ENCODE measurements around the gene COL27A1.

COL27A1 gene

DNA sequence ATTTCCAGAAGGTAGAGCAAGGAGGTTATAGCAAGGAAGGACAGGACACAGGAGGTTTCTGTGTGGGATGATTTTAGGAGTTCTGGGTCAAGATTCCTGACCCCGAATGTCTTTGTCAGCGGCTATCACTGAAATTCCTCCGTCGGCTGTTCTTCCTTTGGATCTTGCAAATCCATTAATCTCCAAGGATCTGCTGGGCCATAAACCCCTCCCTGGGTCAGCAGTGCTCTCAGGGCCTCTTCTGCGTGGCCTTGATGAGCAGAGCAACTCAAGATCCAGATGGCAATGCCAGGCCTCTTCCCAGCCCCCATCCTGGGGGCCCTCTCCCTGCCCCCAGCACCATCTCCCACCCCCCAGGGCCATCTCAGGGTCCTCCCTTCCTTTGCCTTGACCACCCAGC is 16.3 kb upstream of the COL27A1 start:
- H3K4me3 ChIP-seq (ENCODE audit: low read depth, low read length): no peak overlapping the region
- no peak for DNase-seq (ENCODE audit: low read depth, low spot score)
- TF ChIP-seq, protein P1, sequence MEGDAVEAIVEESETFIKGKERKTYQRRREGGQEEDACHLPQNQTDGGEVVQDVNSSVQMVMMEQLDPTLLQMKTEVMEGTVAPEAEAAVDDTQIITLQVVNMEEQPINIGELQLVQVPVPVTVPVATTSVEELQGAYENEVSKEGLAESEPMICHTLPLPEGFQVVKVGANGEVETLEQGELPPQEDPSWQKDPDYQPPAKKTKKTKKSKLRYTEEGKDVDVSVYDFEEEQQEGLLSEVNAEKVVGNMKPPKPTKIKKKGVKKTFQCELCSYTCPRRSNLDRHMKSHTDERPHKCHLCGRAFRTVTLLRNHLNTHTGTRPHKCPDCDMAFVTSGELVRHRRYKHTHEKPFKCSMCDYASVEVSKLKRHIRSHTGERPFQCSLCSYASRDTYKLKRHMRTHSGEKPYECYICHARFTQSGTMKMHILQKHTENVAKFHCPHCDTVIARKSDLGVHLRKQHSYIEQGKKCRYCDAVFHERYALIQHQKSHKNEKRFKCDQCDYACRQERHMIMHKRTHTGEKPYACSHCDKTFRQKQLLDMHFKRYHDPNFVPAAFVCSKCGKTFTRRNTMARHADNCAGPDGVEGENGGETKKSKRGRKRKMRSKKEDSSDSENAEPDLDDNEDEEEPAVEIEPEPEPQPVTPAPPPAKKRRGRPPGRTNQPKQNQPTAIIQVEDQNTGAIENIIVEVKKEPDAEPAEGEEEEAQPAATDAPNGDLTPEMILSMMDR (IDR thresholded peaks at IDR 0.05; ENCODE audit: low read depth, low read length): no peak
- in situ Hi-C loops (cut with HindIII; ENCODE audit: low sequenced_read_pairs): no loop called here

DNA sequence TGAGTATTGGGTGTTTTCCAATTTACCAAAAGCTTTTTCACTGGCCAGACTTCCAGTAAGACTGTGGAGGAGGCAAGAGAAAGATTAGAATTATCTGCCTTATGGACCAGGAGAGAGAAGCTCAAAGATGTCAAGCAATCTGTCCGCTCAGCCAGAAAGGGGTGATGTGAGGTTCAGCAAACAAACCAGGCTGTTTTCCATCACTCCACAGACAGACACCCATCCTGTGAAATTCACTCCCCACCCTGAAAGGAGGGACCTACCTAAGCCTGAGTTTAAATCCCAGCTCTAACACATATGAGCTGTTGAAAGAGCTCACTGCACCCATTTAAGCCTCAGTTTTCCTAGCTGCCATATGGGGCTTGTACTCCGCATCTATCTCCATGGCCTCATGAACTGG is 14.9 kb upstream of the COL27A1 start:
- no peak for DNase-seq (ENCODE audit: low read depth, low spot score)
- no peak overlapping the region for H3K4me3 ChIP-seq (ENCODE audit: low read depth, low read length)
- TF ChIP-seq, protein P1 (IDR thresholded peaks at IDR 0.05; ENCODE audit: low read depth, low read length): no peak
- in situ Hi-C loops (cut with HindIII; ENCODE audit: low sequenced_read_pairs): no loop called here

DNA sequence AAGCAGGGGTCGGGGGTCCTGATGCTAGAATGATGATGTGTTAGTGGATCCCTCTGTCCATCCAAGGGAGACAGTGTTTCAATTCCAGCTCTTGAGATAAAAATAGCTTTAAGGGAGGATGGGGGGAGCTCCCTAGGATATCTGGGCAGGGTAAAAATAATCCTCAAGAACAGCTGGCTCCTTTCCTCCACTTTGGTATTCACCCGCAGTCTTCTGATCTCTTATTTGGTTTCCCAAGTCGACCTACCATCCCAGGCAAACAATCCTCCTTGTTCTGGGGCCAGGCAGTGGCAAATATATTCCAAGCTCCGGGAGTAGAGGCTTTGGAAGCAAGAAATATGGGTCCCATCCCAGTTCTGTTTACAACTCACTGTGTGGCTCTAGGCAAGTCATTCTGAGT is 14.5 kb upstream of the COL27A1 start:
- TF ChIP-seq, protein P1 (IDR thresholded peaks at IDR 0.05; ENCODE audit: low read depth, low read length): no peak
- H3K4me3 ChIP-seq (ENCODE audit: low read depth, low read length): no peak overlapping the region
- in situ Hi-C loops (cut with HindIII; ENCODE audit: low sequenced_read_pairs): no loop called here
- no peak for DNase-seq (ENCODE audit: low read depth, low spot score)

DNA sequence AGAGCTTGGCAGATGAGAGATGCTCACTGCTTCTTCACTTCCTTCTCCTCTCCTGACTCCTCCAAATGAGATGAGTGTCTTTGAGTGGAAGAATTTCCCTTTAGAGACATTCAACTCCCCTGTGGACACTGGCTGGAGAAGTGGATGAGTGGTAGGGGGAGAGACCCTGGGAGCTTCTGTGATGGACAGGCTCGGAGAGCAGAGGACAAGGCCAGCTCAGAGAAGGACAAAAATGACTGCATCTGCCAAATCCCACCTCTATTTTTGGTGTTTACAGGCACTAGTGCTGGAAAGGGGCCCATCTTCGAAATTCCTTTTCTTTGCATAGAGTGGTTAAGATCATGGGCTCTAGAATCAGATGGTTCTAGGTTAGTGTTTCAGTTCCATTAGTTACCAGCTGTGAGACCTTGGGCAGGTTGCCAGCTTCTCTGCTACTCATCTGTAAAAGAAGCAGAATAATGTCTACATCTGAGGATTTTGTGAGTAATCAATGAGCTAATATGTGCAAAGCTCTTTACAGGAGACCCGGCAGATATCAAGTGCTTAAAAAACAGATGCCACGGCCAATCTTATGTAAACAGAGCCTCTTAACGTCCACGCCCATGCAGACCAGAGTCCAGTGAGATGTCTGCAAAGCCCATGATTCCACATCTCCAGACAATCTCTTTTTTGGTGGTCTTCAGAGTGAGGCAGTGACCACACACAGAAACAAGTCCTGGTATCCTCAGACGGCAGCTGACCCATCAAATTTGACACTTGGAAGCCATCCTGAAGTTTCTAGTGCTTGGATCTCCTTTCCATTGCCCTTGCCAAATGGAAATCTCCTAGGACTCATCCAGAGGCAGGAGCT is 13.6 kb upstream of the COL27A1 start:
- in situ Hi-C loops (cut with HindIII; ENCODE audit: low sequenced_read_pairs): no loop called here

DNA sequence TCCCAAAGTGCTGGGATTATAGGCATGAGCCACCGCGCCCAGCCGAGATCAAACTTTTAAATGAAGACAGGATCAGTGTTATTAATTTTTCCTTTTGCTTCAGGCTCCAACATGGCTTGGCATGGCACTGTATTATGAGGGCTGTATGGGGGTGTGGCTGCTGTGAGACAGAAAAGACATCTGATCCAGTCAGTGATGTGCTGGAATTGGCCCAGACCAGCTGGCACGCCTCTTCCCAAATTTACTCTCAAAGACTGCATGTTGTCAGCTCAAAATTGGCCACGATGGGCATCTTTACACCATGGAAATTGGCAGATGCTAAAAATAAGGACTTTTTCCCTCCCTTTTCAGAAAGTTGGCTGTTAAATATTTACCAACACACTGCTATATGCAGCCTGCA is 12.1 kb upstream of the COL27A1 start:
- in situ Hi-C loops (cut with HindIII; ENCODE audit: low sequenced_read_pairs): no loop called here
- TF ChIP-seq, protein P1 (IDR thresholded peaks at IDR 0.05; ENCODE audit: low read depth, low read length): no peak
- no peak for DNase-seq (ENCODE audit: low read depth, low spot score)
- H3K4me3 ChIP-seq (ENCODE audit: low read depth, low read length): no peak overlapping the region

More for the DNA sequence above, 13.6 kb upstream of the COL27A1 start:
- H3K4me3 ChIP-seq (ENCODE audit: low read depth, low read length): no peak overlapping the region
- DNase-seq (ENCODE audit: low read depth, low spot score): no peak
- TF ChIP-seq, protein P1 (IDR thresholded peaks at IDR 0.05; ENCODE audit: low read depth, low read length): no peak

DNA sequence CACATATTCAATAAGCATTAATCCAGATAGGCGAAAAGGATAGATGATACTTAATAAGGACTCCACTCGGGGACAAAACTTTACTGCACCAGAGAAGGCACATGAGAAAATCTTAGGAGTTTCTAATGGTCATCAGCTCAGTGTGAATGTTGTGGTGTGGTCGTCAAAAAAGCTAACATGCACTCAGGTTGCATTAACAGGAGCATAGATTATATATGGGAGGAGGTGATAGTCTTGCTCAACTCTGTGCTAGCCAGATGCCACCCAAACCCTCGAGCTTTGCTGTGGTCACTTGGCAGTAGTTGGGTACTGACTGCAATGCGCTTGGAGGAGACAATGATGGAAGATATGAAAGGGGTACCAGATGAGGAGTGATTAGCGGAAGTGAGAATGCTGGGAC is 8.6 kb upstream of the COL27A1 start:
- no peak for DNase-seq (ENCODE audit: low read depth, low spot score)
- TF ChIP-seq, protein P1 (IDR thresholded peaks at IDR 0.05; ENCODE audit: low read depth, low read length): no peak
- no peak overlapping the region for H3K4me3 ChIP-seq (ENCODE audit: low read depth, low read length)
- in situ Hi-C loops (cut with HindIII; ENCODE audit: low sequenced_read_pairs): no loop called here

All from astrocyte of the spinal cord (primary cell).